GM12875 (cell line): ENCODE data around the gene MEF2C.
A peak's percentile ranks its signal among the peaks of the same experiment; 100 is the strongest.

Source experiments
- H3K4me3 ChIP-seq: one replicate; pipeline ENCODE4 v1.5.1; 2011; ENCODE audit warnings: low read depth, low read length, control low read depth
- CTCF ChIP-seq: IDR thresholded peaks from 2 replicates; pipeline ENCODE4 v1.5.1; 2011; ENCODE audit warnings: low read depth, mild to moderate bottlenecking, control low read depth, inconsistent platforms, low read length, moderate library complexity, borderline replicate concordance; ENCODE audit not compliant: insufficient read depth

The MEF2C gene

GRCh38 chr5:88693071-88693932 lies 189.7 kb downstream of the MEF2C start:
- H3K4me3 ChIP-seq = no peak overlapping the region
- peak; percentile 35; the same call in 1 of the 2 replicates for TF ChIP-seq CTCF

GRCh38 chr5:88691945-88692868 lies 190.8 kb downstream of the MEF2C start:
- TF ChIP-seq CTCF = no peak
- peak overlapping the region; percentile 7 for H3K4me3 ChIP-seq

DNA sequence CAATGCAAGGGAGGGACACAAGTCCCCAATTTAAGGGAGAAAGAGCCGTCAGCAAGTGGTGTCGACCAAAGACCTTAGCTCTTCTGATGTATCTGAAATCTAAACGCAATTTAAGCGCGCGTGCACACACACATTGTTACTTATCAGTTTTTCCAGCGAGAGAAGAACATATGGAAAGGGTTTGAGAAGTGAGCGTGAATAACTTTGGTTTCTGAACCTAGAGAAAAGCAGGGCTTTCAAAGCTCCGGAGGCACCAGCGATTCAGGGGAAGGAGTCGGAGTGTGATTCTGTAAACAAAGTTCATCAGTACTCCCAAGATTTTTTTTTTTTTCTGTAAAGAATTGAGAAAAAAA lies 191.8 kb downstream of the MEF2C start:
- no peak overlapping the region for H3K4me3 ChIP-seq
- no peak for TF ChIP-seq CTCF

DNA sequence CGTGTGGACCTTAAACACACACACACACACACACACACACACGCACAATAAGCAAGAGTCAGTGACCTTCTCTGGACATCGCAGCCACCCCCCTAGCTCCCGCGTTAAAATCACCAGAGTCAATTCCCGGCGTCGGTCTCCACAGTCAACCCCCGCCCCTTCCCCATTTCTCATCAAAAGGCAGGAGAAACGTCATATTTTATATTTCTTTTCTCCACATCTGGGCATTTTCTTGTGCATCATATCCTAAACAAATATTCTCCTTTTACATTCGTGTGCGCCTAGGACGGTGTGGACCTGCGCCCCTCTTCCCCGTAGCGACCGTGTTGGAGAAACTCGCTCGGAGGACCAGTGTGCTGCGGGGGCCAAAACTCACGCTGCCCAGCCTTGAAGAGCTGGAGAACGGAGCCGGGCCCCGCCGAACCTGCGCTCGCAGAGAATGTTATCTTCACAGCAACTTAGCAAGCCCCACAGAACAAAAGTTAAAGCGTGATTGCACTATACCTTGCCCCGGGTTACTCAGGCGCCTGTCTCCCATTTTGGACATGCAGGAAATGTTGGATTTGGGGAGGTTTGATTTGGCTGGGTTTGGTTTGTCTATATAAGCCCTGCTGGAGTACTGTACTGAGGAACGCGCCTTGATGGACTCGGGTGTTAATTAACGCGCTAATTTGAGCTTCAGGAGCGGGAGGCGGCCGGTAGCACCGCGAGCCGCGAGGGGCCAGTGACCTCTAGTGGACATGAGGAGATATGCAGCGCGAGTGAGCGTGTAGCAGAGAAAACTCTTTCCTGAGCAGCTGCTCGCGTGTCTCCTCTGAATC lies 192.4 kb downstream of the MEF2C start:
- no peak overlapping the region for H3K4me3 ChIP-seq

GRCh38 chr5:88689668-88690408 lies 193.1 kb downstream of the MEF2C start:
- no peak for TF ChIP-seq CTCF
- H3K4me3 ChIP-seq = no peak overlapping the region

More for the DNA sequence above, 192.4 kb downstream of the MEF2C start:
- peak; percentile 97 for TF ChIP-seq CTCF

- no peak overlapping the region for H3K4me3 ChIP-seq
Observed at GRCh38 chr5:88688984-88689667, 193.9 kb downstream of the MEF2C start.

More at GRCh38 chr5:88688984-88689667, 193.9 kb downstream of the MEF2C start:
- no peak for TF ChIP-seq CTCF
